DMS153 (cell line): ENCODE results near the gene EIF4G3.
"Not testable (repeated sequence)": the region's sequence is repeated elsewhere in the genome, so short reads cannot be mapped to it uniquely, and the experiment has no call there.

Experiments
- DNase-seq: peaks from one replicate; lab custom pipeline; 2025; lab: John Stamatoyannopoulos, UW

EIF4G3 gene

DNA sequence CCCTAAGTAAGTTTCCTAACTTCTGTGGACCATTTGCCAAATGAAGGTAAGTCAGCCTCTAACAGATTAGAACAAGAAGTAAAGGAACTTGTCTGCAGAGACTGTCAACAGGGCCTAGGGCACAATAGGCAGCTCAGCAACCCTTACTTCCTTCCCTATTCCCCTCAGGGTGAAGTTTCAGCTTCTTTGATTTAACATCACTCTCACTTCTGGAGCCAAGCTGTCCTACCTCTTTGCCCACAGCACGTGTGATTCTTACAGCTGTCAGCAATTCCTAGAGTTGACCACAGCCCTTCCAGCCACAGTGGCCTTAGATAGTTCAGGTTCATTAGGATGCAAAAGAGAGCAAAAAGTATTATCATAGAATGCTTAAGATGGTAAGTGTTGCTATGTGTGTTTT, 7.6 kb upstream of the EIF4G3 start:
- no peak for DNase-seq

DNA sequence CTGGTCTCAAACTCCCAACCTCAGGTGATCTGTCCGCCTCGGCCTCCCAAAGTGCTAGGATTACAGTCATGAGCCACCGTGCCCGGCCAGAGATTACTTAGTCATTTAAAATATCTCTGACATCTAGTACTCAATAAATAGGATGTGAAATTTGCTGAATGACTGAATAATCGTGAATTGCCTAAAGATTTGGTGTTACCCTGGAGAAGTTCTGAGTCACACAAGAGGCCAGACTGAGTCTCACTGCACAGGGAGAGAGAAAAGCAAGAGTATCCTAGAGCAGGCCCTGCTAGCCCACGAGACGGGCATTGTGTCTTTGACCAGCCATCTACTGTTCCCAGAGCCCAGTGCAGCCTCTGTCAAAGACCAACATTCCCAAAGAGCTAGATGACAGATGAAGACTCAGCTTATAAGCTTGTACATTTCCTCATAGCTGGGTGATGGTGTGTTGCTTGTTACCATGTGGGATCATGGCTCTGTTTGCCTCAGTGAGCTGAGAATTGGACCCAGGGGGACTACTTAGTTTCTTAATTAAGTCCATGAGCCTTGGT, 5.6 kb upstream of the EIF4G3 start:
- no peak for DNase-seq

DNA sequence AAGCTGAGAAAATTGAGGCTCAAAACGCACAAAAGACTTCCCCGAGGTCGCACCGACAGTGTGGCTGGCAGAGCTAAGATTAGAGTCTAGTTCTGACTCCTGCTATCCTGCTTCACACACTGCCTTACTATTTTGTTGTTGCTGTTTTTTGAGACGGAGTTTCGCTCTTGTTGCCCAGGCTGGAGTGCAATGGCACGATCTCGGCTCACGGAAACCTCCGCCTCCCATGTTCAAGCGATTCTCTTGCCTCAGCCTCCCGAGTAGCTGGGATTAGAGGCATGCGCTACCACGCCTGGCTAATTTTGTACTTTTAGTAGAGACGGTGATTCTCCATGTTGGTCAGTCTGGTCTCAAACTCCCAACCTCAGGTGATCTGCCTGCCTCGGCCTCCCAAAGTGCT, 1.6 kb upstream of the EIF4G3 start:
- not testable (repeated sequence) for DNase-seq

DNA sequence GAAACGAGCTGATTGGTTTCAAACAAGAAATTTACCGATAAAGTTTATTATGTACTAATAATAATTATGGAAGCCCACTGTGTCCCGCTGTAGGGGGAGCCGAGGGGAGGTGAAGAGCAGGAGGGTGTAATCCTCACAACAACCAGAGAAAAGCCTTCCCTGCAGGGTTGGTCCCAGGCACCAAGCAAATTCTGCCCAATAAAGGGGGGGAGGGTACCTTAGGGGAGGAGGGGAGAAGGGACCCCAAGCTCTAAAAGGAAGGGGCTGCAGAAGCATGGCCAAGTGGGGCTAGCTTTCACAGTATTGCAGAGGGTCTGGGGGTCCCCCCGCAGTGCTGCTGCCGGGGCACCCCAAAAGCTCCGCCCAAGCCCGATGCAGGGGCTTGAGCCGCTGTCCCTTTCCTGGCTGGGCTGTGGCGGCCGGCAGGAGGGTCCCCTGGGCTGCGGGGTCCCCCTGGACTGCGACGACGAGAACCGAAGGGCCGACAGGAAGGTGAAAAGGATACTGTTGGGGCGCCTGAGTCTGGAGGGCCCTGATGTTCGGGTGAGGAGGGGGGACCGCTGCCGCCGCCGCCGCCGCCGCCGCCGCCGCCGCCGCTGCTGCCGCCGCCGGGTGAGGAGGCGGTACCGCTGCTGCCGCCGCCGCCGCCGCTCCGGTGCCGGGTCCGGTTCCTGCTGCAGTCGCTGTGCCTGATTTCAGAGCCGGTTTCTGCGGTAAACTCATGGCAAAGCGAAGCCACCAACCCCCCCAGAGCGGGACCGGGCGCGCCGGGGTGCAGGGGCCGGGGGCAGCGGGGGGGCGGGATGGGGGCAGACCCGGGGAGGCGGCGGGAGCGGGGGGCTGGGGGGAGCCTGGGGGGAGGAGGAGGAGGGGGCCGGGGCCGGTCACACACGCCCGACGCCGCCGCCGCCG, 771 bp downstream of the EIF4G3 start:
- DNase-seq = peak; percentile 27

DNA sequence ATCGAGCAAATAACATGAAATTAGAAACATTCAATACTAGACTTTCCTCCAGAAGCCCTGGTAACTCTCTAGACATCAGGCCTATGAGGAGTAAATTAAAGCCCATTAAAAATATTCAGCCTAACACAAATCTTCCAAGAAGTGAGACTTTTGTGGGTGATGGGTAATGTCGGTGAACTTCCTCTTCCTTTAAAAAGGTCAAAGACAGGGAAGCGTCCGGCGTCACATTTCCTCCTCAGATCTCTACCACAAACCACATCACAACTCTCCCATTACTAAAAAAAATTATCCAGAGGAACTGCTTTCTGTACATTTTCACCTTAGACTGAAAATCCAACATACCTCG, 1.4 kb downstream of the EIF4G3 start:
- no peak for DNase-seq

DNA sequence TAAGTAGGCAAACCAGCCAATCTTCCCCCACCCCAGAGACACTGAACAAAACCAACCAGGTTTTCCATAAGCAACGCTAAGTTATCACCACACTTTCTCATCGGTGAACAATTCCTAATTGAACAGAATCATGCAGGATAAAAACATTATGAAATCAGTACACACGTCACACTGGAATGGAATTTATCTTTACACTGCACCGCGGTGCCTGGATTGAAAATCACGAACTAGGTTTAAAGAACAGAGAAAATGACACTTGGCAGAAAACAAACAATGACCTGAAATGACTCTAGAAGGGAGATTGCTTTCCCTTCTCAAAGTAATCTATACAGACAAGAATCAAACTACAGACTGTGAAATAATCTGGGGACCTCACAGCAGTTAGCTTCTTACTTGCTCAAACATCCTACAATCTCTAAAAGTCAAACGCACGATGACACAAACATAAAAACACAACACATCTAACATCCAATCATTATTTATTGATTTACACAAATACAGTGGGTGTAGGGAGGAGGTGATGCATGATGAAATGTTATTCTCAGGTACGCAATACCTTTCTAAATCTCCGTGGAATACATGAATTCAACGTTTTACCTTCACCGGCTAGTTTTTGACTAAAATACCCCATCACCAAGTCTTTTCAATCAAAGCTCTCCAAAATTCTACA, 1.9 kb downstream of the EIF4G3 start:
- no peak for DNase-seq

DNA sequence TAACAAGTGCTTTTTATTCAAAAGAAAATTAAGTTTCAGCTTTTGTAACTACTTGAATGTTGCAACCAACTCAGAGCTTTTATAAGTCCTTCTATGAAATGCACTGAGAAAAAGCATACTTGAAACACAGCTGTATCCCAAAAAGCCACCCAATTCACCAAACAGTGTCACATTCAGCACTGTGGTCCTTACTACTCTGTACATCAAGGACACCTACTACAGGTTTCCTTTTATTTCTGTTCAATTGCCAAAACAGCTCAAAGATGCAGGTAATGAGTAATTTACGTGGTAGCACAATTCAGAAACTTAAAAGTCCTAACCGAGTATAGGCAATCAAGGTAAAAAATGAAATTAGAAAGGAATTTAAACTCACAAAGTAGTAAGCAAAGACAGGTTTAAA, 2.5 kb downstream of the EIF4G3 start:
- no peak for DNase-seq

DNA sequence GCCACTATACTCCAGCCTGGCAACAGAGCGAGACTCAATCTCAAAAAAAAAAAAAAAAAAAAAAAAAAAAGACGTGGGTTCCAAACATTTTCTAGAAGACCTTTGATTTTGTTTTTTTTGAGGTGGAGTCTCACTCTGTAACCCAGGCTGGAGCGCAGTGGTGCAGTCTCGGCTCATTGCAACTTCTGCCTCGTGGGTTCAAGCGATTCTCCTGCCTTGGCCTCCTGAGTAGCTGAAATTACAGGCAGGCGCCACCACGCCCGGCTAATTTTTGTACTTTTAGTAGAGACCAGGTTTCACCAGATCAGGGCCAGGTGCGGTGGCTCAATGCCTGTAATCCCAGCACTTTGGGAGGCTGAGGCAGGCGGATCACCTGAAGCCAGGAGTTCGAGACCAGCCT, 3.6 kb downstream of the EIF4G3 start:
- not testable (repeated sequence) for DNase-seq

DNA sequence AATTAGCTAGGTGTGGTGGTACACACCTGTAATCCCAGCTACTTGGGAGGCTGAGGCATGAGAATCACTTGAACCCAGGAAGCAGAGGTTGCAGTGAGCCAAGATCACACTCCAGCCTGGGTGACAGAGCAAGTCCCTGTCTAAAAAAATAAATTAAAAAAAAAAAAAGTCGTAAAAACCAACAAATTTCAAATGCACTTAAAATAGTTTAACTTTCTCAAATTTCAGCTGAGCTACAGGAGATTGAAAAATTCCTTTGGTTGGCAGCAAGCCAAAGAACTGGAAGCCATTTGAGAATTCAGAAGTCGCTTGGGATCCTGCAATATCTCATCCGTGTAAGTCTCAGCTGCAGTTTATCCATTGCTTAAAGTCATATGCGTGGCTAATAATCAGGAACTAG, 5.9 kb downstream of the EIF4G3 start:
- not testable (repeated sequence) for DNase-seq

DNA sequence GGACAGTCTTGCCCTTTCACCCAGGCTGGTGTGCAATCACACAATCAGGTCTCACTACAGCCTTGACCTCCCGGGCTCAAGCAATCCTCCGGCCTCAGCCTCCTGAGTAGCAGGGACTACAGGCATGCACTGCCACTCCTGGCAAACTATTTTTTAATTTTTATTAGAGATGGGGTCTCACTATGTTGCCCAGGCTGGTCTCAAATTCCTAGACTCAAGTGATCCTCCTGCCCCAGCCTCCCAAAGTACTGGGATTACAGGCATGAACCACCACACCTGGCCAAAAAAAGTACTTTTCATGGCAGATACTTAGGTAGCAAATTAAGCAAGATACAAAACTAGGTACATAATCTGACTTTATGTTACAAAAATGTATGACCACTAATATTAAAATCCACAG, 8.3 kb downstream of the EIF4G3 start:
- no peak for DNase-seq

DNA sequence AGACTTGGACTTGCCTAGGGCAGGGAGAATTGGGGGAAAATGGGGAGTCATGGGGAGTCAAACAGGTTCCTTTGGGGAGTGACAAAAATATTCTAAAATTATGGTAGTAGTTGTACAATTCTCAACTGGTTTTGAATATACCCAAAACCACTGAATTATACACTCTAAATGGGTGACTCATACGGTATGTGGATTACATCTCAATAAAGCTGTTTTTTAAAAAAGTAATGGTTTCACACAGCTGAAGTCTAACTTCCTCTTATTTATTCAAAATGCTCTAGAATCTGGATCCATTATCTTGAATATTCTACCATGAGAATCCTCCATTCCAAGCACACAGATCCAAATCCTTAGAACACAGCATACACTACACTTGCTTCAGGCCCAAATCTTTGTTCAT, 11.1 kb downstream of the EIF4G3 start:
- no peak for DNase-seq

DNA sequence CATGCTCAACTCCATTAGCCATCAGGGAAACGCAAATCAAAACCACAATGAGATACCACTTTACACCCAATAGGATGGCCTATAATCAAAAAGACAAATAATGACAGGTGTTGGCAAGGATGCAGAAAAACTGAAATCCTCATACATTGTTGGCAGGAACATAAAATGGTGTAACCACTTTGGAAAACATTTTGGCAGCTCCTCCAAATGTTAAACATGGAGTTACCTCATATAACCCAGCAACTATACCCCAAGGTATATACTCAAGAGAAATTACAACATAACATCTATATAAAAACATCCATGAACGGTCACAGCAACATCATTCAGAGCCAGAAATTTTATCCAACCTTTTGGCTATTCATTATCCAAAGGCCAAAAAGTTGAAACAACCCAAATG, 11.6 kb downstream of the EIF4G3 start:
- peak; percentile 86 for DNase-seq

DNA sequence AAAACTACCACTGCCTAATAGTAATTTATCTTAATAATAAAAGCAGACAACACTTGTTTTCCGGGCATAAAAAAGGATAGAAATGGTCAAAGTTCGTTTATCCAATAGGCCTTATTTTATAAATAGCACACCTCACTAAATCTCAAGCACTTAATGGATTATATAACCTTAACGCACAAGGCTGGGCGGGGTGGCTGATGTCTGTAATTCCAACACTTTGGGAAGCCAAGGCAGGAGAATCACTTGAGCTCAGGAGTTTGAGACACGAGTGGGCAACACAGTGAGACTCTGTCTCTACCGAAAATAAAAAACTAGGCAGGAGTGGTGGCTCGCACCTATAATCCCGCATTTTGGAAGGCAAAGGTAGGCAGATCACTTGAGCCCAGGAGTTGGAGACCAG, 12.4 kb downstream of the EIF4G3 start:
- DNase-seq = no peak

DNA sequence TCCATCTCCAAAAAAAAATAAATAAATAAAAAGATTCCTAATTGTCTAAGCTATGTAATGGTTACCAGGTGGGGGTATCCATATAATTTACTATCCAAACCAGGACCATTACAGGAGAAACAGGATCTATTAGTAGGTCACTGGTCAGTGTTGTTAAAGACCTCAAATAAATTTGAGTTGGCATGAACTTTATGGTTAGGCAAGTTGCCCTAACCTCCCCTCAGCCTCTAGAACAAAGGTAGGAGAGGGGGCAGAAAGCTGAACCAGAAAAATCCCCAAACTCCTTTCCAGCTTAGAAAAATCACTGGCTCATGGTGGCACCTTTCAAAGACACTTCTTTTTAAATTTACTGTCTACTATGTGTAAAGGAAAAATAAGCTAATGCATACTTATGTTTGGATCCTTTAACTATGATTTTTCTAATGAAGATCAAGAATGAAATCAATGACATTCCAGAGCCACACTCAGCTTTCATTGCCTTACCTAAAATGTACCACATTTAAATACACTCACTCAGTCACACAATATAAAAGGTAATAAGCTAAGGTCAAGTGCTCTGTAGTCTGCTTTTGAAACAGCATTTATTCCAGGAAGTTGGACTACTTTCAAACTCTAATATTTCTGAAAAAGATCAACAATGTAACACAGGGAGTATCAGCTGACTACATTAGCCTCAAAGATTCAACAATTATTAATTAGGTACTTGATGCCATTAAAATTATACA, 13.8 kb downstream of the EIF4G3 start:
- no peak for DNase-seq

DNA sequence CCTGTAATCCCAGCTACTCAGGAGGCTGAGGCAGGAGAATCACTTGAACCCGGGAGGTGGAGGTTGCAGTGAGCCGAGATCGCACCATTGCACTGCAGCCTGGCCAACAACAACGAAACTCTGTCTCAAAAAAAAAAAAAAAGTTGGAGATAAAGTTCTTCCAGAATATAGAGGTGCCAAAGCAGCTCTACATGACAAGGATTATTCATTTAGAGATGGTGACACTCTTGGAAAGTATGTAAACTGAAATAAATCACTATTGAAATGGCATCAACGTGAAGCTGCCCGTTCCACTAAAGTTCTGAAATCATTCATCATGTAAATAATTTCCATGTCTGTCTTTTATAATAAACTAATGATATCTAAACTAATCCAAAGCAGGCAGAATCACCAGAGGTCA, 14.9 kb downstream of the EIF4G3 start:
- no peak for DNase-seq

DNA sequence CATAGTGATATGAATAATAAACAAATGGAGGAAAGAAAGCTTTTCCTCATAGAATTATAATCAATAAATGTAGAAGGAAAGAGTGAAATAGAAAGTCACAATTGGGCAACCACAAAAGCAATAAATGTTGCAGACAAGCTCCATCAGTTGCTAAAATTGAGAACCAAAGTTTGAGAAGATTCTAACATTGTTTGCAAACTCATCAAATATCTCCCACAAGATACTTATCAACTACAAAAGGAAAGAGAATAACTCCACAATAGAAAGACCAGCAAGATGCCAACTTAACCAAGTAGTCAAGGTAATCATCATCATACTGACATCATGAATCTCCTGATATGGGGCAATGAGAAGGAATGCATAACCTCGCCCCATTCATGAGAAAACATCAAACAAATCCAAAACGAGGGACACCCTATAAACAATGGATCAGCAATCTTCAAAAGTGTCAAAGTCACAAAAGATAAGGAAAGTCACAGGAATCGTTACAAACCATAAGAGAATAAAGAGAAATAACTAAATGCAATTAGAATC, 16.4 kb downstream of the EIF4G3 start:
- no peak for DNase-seq

DNA sequence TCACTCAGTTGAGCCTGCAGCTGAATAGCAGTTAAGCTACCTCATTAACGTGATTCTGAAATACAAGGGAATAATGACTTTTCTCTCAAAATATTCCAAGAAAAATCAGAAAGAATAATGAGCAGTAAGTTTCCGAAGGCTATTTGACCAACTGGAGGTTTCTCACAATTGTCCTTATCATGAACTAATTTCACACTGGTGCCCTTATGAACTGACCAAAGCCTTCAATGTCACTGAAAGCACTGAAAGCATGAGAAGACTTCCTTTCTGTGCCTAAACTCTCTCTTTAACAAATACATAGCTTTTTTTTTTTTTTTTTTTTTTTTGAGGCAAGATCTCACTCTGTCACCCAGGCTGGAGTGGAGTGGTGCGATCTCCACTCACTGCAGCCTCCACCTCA, 18.8 kb downstream of the EIF4G3 start:
- DNase-seq = no peak

DNA sequence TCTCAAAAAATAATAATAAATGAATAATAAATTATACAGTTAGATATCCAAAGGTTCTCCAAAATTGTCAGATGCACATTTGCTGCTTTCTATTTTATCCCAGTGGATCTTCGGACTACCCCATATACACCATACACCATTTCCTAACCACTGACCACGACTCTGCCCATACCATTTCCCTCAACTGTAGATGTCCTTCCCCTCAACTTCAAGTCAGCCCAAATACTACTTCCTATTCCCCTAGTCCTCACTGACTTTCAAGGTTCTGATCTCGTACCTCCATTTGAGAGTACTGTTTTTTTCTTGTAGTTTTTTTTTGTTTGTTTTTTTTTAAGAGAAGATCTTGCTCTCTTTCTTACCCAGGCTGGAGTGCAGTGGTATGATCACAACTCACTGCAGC, 19.6 kb downstream of the EIF4G3 start:
- DNase-seq = no peak

DNA sequence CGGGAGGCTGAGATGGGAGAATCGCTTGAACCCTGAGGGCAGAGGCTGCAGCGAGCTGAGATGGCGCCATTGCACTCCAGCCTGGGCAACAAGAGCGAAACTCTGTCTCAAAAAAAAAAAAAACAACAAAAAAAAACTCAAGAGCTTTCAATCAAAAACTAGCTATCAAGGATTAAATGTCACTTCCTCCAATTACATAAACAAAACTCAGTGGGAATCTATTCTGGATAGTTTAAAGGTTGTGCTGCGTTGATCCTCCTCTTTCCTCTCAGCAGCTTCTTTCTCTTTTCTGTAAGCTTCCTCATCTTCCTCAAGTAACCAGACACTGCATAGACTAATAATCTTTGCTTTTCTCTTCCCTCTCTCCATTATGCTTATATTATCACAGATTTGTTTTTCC, 20.7 kb downstream of the EIF4G3 start:
- DNase-seq = no peak

DNA sequence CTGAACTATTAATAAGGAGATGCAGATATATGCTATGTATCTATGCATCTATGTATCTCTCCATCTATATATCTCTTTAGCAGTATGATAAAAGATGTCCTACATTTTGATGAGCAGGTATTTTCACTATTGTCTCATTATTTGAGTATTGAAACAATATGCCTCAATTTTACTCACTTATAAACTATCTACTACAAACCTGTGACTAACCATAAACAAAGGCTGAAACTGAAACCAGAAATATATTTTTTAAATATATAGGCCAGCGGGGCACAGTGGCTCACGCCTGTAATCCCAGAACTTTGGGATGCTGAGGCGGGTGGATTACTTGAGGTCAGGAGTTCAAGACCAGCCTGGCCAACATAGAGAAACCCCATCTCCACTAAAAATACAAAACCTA, 22.0 kb downstream of the EIF4G3 start:
- DNase-seq = no peak

DNA sequence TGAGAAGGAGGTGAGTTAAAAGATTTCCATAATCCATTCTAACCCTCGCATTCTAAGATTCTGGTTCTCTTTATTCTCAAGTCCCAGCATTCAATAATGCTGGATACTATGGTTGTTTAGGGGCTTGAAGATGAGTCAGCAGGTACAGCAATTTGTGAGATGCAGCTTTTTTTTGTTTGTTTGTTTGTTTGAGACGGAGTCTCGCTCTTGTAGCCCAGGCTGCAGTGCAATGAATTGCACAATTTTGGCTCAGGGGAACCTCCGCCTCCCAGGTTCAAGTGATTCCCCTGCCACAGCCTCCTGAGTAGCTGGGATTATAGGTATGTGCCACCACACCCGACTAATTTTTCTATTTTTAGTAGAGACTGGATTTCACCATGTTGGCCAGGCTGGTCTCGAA, 23.3 kb downstream of the EIF4G3 start:
- DNase-seq = no peak

DNA sequence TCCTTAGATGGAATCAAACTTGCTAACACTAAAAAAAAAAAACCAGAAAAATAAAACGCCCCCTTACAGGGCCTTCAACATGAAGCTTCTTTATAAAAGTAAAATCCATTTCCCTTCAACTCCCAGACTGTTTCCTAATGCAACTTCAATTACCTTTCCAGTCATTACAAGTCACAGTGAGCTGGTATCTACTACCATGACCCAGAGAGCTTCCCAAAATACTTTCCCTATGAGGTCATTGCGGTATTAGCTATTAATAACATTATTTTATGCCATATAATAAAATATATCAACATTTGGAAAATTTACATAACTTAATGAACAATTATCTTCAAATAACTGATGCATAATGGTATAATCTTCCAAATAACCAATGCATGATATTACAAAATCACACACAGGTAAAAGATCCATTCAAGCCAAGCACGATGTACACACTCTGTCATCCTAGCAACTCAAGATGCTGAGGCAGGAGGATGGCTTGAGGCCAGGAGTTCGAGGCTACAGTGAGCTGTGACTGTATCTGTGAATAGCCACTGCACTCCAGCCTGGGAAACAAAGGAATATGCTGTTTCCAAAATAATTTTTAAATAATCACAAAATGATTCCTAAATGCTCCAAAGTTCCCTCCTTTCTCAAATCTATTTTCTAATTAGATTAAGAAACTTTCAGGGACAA, 24.1 kb downstream of the EIF4G3 start:
- DNase-seq = no peak
